ENCODE data around the gene KCTD11. TPM values are rescaled to one million over a fixed set of nuclear protein-coding genes. Genes with fewer than 3 reads are reported as not detected.

Gene KCTD11
- total RNA-seq, 1 donor = 0.73 TPM

DNA sequence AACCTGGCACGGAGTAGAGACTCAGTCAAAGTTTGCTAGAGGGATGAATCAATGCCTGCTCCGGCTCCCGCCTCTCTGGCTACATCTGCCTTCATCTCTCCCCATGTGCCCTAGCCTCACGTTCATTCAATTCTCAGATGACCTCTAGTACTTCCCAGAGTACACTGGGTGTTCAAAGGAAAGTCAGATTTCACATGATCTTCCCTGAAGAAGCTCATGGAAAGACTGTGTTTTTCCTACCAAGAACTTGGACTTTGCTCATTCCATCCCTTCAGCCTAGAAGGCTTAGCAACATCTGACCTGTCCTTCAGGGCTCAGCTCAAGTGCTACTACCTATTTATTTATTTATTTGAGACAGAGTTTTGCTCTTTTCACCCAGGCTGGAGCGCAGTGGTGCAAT is 17.9 kb downstream of the KCTD11 start:
- no peak overlapping the region for H3K4me3 ChIP-seq (ENCODE audit: low read length)
- H3K9me3 ChIP-seq (ENCODE audit: low read depth, low read length) = no peaks in the 10 kb centered on the region
- H3K4me1 ChIP-seq (ENCODE audit: insufficient read depth, low read length) = no peaks in the 10 kb centered on the region
- no peaks in the 10 kb centered on the region for H3K27me3 ChIP-seq (ENCODE audit: insufficient read depth, low read length)

GRCh38 chr17:7370853-7371252 is 18.9 kb downstream of the KCTD11 start:
- no peak overlapping the region for H3K4me3 ChIP-seq (ENCODE audit: low read length)
- no peaks in the 10 kb centered on the region for H3K27me3 ChIP-seq (ENCODE audit: insufficient read depth, low read length)
- H3K4me1 ChIP-seq (ENCODE audit: insufficient read depth, low read length) = no peaks in the 10 kb centered on the region
- no peaks in the 10 kb centered on the region for H3K9me3 ChIP-seq (ENCODE audit: low read depth, low read length)

GRCh38 chr17:7374353-7374752 is 22.4 kb downstream of the KCTD11 start:
- Histone ChIP-seq H3K4me1 (ENCODE audit: insufficient read depth, low read length) (no peaks in the 10 kb centered on the region), H3K4me3 (ENCODE audit: low read length) (no peak overlapping the region), H3K9me3 (ENCODE audit: low read depth, low read length) (no peaks in the 10 kb centered on the region), H3K27me3 (ENCODE audit: insufficient read depth, low read length) (peaks cover 4% of the 10 kb centered on the region)

DNA sequence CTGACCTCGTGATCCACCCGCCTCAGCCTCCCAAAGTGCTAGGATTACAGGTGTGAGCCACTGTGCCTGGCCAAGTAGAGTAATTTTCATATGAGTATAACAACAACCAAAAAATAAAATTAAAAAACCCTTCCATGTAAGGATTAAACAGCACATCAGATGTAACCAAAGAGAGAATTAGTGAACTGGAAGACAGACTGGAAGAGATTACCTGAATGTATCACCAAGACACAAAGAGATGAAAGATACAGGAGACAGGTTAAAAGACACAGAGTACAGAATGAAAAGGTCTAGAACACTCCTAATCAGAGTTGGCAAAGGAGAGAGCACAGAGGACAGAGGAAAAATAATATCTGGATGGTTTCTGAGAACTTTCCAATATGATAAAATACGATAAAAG is 27.2 kb downstream of the KCTD11 start:
- Histone ChIP-seq H3K4me1 (ENCODE audit: insufficient read depth, low read length) (peaks cover 8% of the 10 kb centered on the region), H3K9me3 (ENCODE audit: low read depth, low read length) (no peaks in the 10 kb centered on the region), H3K4me3 (ENCODE audit: low read length) (no peak overlapping the region), H3K27me3 (ENCODE audit: insufficient read depth, low read length) (peaks cover 38% of the 10 kb centered on the region)

GRCh38 chr17:7380321-7380720 is 28.4 kb downstream of the KCTD11 start:
- peaks cover 38% of the 10 kb centered on the region for H3K27me3 ChIP-seq (ENCODE audit: insufficient read depth, low read length)
- peaks cover 15% of the 10 kb centered on the region for H3K4me1 ChIP-seq (ENCODE audit: insufficient read depth, low read length)
- H3K4me3 ChIP-seq (ENCODE audit: low read length) = no peak overlapping the region
- H3K9me3 ChIP-seq (ENCODE audit: low read depth, low read length) = no peaks in the 10 kb centered on the region

DNA sequence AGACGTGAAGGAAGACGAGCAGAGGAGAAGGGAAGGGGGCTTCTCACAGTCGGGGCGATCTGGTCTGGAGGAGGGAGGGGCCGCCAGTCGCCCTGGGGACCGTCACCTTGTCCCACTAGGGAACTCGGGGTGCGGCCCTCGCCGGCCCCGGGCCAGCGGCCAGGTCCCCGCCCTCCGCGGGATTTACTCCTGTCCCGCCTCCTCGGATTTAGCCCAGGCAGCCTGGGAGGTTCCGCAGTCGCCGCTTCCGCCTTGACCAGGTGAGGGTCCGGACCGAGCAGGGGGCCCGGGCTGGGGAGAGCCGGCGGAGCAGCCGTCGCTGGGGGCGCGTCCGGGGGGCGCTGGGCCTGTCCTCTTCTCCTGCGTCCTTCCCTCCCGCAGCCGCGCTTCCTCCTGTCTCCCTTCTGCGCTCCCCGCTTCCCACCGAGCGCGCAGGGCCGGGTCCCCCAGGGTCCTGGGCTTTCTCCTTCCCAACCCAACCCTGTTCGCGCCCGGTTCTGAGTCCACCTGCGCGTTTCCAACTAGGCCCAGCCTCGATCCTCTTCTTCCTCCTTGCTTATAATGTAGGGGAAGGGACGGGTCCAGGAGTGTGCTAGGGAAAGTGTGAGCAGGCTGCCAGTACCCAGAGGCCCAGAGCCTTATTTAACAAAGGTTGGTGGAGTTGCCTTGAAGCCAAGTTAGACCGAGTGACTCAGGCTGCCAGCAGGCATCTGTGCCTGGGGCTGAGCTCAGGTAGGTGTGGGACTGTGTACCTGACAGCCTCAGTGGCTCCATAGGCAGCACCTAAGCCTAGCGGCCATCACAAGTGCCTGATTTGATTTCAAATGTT is 29.1 kb downstream of the KCTD11 start, which contains the start of gene TNK1:
Gene TNK1, plus strand, starts transcription at position 235 of the 829 bp plus-strand sequence. CDS start 1,838 bp downstream, outside the sequence.
- Histone ChIP-seq H3K27me3 (ENCODE audit: insufficient read depth, low read length) (peaks cover 38% of the 10 kb centered on the region), H3K9me3 (ENCODE audit: low read depth, low read length) (no peaks in the 10 kb centered on the region), H3K4me3 (ENCODE audit: low read length) (no peak within 1 kb of the TSS), H3K4me1 (ENCODE audit: insufficient read depth, low read length) (peaks cover 15% of the 10 kb centered on the region)

DNA sequence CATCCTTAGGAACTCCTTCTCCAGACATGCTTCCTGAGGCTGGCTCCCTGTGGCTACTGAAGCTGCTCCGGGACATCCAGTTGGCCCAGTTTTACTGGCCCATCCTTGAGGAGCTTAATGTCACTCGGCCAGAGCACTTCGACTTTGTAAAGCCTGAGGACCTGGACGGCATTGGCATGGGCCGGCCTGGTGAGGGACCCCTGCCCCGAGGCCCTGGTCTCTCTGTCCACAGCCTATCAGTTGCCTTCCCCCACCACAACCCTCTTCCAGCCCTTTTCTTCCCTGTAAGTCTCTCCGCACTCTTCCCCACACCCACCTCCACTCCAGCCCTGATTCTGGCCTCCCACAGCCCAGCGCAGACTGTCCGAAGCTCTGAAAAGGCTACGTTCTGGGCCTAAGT is 30.9 kb downstream of the KCTD11 start:
- Histone ChIP-seq H3K4me1 (ENCODE audit: insufficient read depth, low read length) (peaks cover 15% of the 10 kb centered on the region), H3K27me3 (ENCODE audit: insufficient read depth, low read length) (peaks cover 38% of the 10 kb centered on the region), H3K9me3 (ENCODE audit: low read depth, low read length) (no peaks in the 10 kb centered on the region), H3K4me3 (ENCODE audit: low read length) (no peak overlapping the region)

DNA sequence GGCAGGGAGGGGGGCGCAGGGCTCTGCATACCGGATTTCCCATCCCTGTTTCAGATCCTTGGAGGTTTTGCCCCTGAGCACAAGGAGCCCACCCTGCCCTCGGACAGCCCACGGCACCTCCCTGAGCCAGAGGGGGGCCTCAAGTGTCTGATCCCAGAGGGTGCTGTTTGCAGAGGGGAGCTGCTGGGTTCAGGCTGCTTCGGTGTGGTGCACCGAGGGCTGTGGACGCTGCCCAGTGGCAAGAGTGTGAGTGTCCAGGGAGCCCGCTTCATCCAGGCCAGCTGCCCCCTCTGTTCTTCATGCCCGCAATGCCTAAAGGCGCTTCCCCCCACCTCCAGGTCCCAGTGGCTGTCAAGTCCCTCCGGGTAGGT is 31.4 kb downstream of the KCTD11 start:
- Histone ChIP-seq H3K9me3 (ENCODE audit: low read depth, low read length) (no peaks in the 10 kb centered on the region), H3K4me1 (ENCODE audit: insufficient read depth, low read length) (peaks cover 15% of the 10 kb centered on the region), H3K4me3 (ENCODE audit: low read length) (no peak overlapping the region), H3K27me3 (ENCODE audit: insufficient read depth, low read length) (peaks cover 38% of the 10 kb centered on the region)

- no peaks in the 10 kb centered on the region for H3K9me3 ChIP-seq (ENCODE audit: low read depth, low read length)
- peaks cover 38% of the 10 kb centered on the region for H3K27me3 ChIP-seq (ENCODE audit: insufficient read depth, low read length)
- peak overlapping the region; percentile 39 for H3K4me3 ChIP-seq (ENCODE audit: low read length)
- H3K4me1 ChIP-seq (ENCODE audit: insufficient read depth, low read length) = peaks cover 15% of the 10 kb centered on the region
These were observed 32.0 kb downstream of the KCTD11 start for GRCh38 chr17:7383742-7384488.

DNA sequence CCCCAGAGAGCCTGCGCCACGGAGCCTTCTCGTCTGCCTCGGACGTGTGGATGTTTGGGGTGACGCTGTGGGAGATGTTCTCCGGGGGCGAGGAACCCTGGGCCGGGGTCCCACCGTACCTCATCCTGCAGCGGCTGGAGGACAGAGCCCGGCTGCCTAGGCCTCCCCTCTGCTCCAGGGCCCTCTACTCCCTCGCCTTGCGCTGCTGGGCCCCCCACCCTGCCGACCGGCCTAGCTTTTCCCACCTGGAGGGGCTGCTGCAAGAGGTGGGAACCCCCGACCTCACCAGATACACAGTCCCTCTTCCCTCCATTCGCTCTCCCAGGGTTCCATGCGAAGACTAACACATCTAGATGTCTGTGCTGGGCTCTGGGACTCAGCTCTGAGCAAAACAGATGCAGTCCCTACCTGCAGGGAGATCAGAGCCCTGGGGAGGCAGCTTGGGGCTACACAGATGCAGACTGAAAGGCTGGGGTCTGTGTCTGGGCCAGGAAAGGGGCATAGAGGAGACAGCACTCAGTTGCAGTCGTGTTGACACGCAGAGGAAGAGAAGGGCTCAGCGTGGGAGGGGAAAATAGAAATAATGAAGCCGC is 32.6 kb downstream of the KCTD11 start:
- no peaks in the 10 kb centered on the region for H3K9me3 ChIP-seq (ENCODE audit: low read depth, low read length)
- H3K4me3 ChIP-seq (ENCODE audit: low read length) = peak overlapping the region; percentile 39
- peaks cover 15% of the 10 kb centered on the region for H3K4me1 ChIP-seq (ENCODE audit: insufficient read depth, low read length)
- peaks cover 32% of the 10 kb centered on the region for H3K27me3 ChIP-seq (ENCODE audit: insufficient read depth, low read length)

GRCh38 chr17:7388856-7389255 is 36.9 kb downstream of the KCTD11 start:
- Histone ChIP-seq H3K27me3 (ENCODE audit: insufficient read depth, low read length) (no peaks in the 10 kb centered on the region), H3K4me3 (ENCODE audit: low read length) (no peak overlapping the region), H3K4me1 (ENCODE audit: insufficient read depth, low read length) (peaks cover 26% of the 10 kb centered on the region), H3K9me3 (ENCODE audit: low read depth, low read length) (no peaks in the 10 kb centered on the region)

DNA sequence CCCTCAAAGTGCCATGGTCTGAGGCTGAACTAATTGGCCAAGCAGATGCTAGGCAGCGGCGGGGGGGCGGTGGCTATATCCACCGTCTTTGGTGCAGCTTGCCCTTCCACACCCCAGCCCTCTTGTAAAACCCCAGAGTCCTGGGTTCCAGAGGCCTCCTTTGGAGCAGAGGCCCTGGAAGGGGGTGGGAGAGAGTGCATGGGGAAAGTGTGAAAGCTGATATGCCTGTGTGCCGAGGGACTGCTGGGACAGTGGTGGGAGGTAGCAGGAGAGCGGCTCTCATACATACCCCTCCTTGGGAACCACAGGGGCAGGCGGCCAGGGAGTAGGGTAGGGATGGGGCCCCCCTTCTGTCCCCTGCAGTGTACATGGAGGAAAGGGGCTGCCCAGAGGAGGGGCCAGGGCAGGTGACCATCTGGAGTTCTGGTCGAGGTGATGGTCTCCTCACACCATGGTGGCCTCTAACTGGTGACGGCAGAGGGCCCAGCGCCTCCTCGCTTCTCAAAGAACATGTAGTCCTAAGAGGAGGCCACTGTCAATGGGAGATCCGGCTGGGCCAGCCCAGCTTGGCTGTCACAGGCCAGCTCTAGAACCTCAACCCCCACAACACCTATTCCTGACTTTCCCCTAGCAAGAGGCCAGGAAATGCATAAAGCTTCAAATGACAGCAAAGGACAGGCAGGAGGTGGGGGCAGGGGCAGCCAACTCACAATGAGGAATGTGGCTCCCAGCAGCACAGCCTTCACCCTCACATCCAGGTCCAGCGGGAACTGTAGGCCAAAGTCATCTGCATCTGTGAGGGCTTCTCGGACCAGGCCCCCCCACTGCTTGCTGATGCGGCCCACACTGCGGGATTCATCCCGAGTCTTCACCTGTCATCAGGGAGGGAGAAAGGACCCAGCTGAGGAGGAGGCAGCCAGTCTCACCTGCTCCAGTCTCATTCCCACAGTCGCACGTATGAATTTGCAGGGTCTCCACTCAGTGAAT is 38.3 kb downstream of the KCTD11 start:
- Histone ChIP-seq H3K27me3 (ENCODE audit: insufficient read depth, low read length) (no peaks in the 10 kb centered on the region), H3K9me3 (ENCODE audit: low read depth, low read length) (no peaks in the 10 kb centered on the region), H3K4me3 (ENCODE audit: low read length) (no peak overlapping the region), H3K4me1 (ENCODE audit: insufficient read depth, low read length) (peaks cover 23% of the 10 kb centered on the region)

DNA sequence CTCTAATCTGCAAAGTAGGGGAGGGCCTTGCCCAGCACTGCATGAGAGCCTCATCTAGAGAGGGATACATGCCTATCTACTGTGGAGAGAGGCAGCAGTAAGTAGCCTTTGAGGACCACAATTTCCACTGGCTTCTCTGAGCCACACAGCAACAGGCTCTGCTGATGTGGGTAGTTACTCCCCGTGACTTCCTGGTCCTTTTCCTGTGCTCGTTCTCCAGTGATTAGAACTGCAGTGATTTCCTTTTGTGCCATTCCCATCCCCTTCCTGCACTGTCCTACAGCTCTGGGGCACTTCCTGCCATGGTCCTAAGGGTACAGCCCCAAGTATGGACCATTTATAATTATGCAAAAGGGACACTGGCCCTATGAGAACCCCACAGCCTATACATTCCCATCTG is 39.3 kb downstream of the KCTD11 start:
- no peaks in the 10 kb centered on the region for H3K27me3 ChIP-seq (ENCODE audit: insufficient read depth, low read length)
- no peak overlapping the region for H3K4me3 ChIP-seq (ENCODE audit: low read length)
- H3K9me3 ChIP-seq (ENCODE audit: low read depth, low read length) = no peaks in the 10 kb centered on the region
- peaks cover 24% of the 10 kb centered on the region for H3K4me1 ChIP-seq (ENCODE audit: insufficient read depth, low read length)

Data from mononuclear cell (primary cell).